A549 (cell line): ENCODE results near the gene EFNA3. TPM values are rescaled to one million over a fixed set of nuclear protein-coding genes. Genes with fewer than 3 reads are reported as not detected.
A peak's percentile ranks its signal among the peaks of the same experiment; 100 is the strongest.

Experiments used
- ATOH8 ChIP-seq: fragments of 250-450 bp; sonication (Bioruptor Pico); IDR thresholded peaks from 2 replicates; pipeline ENCODE4 v1.5.0; 2020; ENCODE audit warnings: low read depth, mild to moderate bottlenecking, moderate library complexity
- CBX8 ChIP-seq: fragments of 200-600 bp; sonication (generic); IDR thresholded peaks from 2 replicates; pipeline ENCODE4 v1.6.1; 2016
- CTCF ChIP-seq: fragments of >200 bp; sonication (Bioruptor Twin); formaldehyde crosslinking; IDR thresholded peaks from 3 replicates; pipeline ENCODE4 v1.5.1; 2016
- E2F6 ChIP-seq: IDR thresholded peaks from 2 replicates; pipeline ENCODE4 v1.6.1; 2012; ENCODE audit warnings: low read depth, borderline replicate concordance
- EHF ChIP-seq: fragments of 250-450 bp; sonication (Bioruptor Pico); IDR thresholded peaks from 2 replicates; pipeline ENCODE4 v1.5.0; 2020; ENCODE audit warnings: mild to moderate bottlenecking
- FOSB ChIP-seq: fragments of 250-450 bp; sonication (Bioruptor Pico); IDR thresholded peaks from 2 replicates; pipeline ENCODE4 v1.5.0; 2020; ENCODE audit warnings: mild to moderate bottlenecking, moderate library complexity
- GATA3 ChIP-seq: IDR thresholded peaks from 2 replicates; pipeline ENCODE4 v1.6.1; 2012; ENCODE audit warnings: borderline replicate concordance
- HES2 ChIP-seq: fragments of >200 bp; sonication (Bioruptor Twin); formaldehyde crosslinking; IDR thresholded peaks from 2 replicates; pipeline ENCODE4 v1.6.1; 2016
- HEYL ChIP-seq: fragments of 250-450 bp; sonication (Bioruptor Pico); IDR thresholded peaks from 2 replicates; pipeline ENCODE4 v1.8.0; 2021; ENCODE audit warnings: mild to moderate bottlenecking, moderate library complexity
- HOXB13 ChIP-seq: fragments of 250-450 bp; sonication (Bioruptor Pico); IDR thresholded peaks from 2 replicates; pipeline ENCODE4 v1.5.0; 2020; ENCODE audit warnings: low read depth, mild to moderate bottlenecking, moderate library complexity
- JUNB ChIP-seq: fragments of >200 bp; sonication (Bioruptor Twin); formaldehyde crosslinking; IDR thresholded peaks from 2 replicates; pipeline ENCODE4 v1.6.1; 2016
- KDM1A ChIP-seq: fragments of 200-600 bp; sonication (generic); IDR thresholded peaks from 2 replicates; pipeline ENCODE4 v1.6.1; 2016; ENCODE audit warnings: low read depth, mild to moderate bottlenecking
- KDM5A ChIP-seq: fragments of 200-600 bp; sonication (generic); IDR thresholded peaks from 2 replicates; pipeline ENCODE4 v1.6.1; 2016; ENCODE audit warnings: antibody characterized with exemption, mild to moderate bottlenecking
- MAFK ChIP-seq: fragments of 450-650 bp; IDR thresholded peaks from 2 replicates; pipeline ENCODE4 v1.6.1; 2014; ENCODE audit not compliant: partially characterized antibody
- MYC ChIP-seq: IDR thresholded peaks from 2 replicates; pipeline ENCODE4 v1.6.1; 2012; ENCODE audit warnings: mild to moderate bottlenecking, inconsistent platforms, low read length, improper control_type of control experiment, borderline replicate concordance
- NFE2L2 ChIP-seq: fragments of 150-350 bp; conservative IDR thresholded peaks from 2 replicates; pipeline ENCODE4 v1.6.1; 2014; ENCODE audit warnings: low read length
- NPAS2 ChIP-seq: fragments of 250-450 bp; sonication (Bioruptor Pico); IDR thresholded peaks from 2 replicates; pipeline ENCODE4 v1.8.0; 2022; ENCODE audit warnings: mild to moderate bottlenecking, moderate library complexity, borderline replicate concordance
- NR3C1 ChIP-seq: fragments of >200 bp; sonication (Bioruptor Twin); formaldehyde crosslinking; IDR thresholded peaks from 3 replicates; pipeline ENCODE4 v1.6.1; 2017
- PBX3 ChIP-seq: IDR thresholded peaks from 2 replicates; pipeline ENCODE4 v1.6.1; 2012
- PHF8 ChIP-seq: fragments of 200-600 bp; sonication (generic); IDR thresholded peaks from 2 replicates; pipeline ENCODE4 v1.6.1; 2016; ENCODE audit warnings: low read depth, mild to moderate bottlenecking, antibody characterized with exemption, moderate library complexity, borderline replicate concordance
- REST ChIP-seq: fragments of 200-600 bp; sonication (generic); IDR thresholded peaks from 2 replicates; pipeline ENCODE4 v1.6.1; 2016; ENCODE audit warnings: antibody characterized with exemption, mild to moderate bottlenecking, moderate library complexity
- RNF2 ChIP-seq: fragments of 200-600 bp; sonication (generic); IDR thresholded peaks from 2 replicates; pipeline ENCODE4 v1.6.1; 2016; ENCODE audit warnings: low read depth, mild to moderate bottlenecking, antibody characterized with exemption, moderate library complexity, borderline replicate concordance
- SMC3 ChIP-seq: fragments of >200 bp; sonication (Bioruptor Twin); formaldehyde crosslinking; IDR thresholded peaks from 3 replicates; pipeline ENCODE4 v1.6.1; 2018; ENCODE audit warnings: inconsistent platforms
- ZFP36 ChIP-seq: fragments of 450-650 bp; IDR thresholded peaks from 2 replicates; pipeline ENCODE4 v1.6.1; 2014; ENCODE audit warnings: borderline replicate concordance; ENCODE audit not compliant: partially characterized antibody
- ZNF302 ChIP-seq: fragments of 250-450 bp; sonication (Bioruptor Pico); IDR thresholded peaks from 2 replicates; pipeline ENCODE4 v1.9.0; 2021; ENCODE audit warnings: inconsistent platforms, mild to moderate bottlenecking, moderate library complexity
- polyA plus RNA-seq, 4 experiments: library from polyadenylated mRNA; depleted of rRNA in 3 of 4; stranded (reverse); fragments of >200 nt; fragmentation: RNase III in 1 of 4; extraction: RNeasy Plus Mini Kit Qiagen cat#74134 plus additional on column Dnase treatment in 1 of 4; gene quantifications; 2 replicates in 3 of 4; 3 replicates in 1 of 4; pipeline ENCODE4 v1.2.3, GENCODE V29; 2011 to 2017
- TF ChIP-seq, protein P1 (sequence below): fragments of >200 bp; sonication (Bioruptor Twin); formaldehyde crosslinking; IDR thresholded peaks from 3 replicates; pipeline ENCODE4 v1.6.1; 2016

Gene EFNA3
- polyA plus RNA-seq, 2 of the 4 experiments (the other 2 are of a cell fraction), result 1.9 to 2.7 TPM

- TF ChIP-seq NPAS2 (CRISPR knock-in tag), result no peak
- no peak for TF ChIP-seq CBX8
- TF ChIP-seq ATOH8 (CRISPR knock-in tag), result no peak
- TF ChIP-seq HES2, result no peak
- no peak for TF ChIP-seq REST
- no peak for TF ChIP-seq ZNF302 (CRISPR knock-in tag)
- no peak for TF ChIP-seq EHF (CRISPR knock-in tag)
- no peak for TF ChIP-seq NFE2L2
- no peak for TF ChIP-seq JUNB
- peak; percentile 88 for TF ChIP-seq SMC3
- TF ChIP-seq KDM5A, result peak; percentile 51; the same call in 1 of the 2 replicates
- TF ChIP-seq MAFK, result no peak
- TF ChIP-seq CTCF, result peak; percentile 82
- no peak for TF ChIP-seq E2F6
- TF ChIP-seq, protein P1, sequence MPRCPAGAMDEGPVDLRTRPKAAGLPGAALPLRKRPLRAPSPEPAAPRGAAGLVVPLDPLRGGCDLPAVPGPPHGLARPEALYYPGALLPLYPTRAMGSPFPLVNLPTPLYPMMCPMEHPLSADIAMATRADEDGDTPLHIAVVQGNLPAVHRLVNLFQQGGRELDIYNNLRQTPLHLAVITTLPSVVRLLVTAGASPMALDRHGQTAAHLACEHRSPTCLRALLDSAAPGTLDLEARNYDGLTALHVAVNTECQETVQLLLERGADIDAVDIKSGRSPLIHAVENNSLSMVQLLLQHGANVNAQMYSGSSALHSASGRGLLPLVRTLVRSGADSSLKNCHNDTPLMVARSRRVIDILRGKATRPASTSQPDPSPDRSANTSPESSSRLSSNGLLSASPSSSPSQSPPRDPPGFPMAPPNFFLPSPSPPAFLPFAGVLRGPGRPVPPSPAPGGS, result no peak
- TF ChIP-seq MYC, result no peak
- no peak for TF ChIP-seq FOSB
- TF ChIP-seq PBX3, result peak; percentile 95
- TF ChIP-seq PHF8, result no peak
- no peak for TF ChIP-seq RNF2
- TF ChIP-seq ZFP36, result no peak
- no peak for TF ChIP-seq HEYL (CRISPR knock-in tag)
- no peak for TF ChIP-seq GATA3
- no peak for TF ChIP-seq HOXB13 (CRISPR knock-in tag)
- TF ChIP-seq NR3C1, result no peak
- no peak for TF ChIP-seq KDM1A
Observed at GRCh38 chr1:155084722-155085503, 6.3 kb downstream of the EFNA3 start (continued).
